HS-5 (cell line): ENCODE results near the gene DOCK3.
"Not testable (repeated sequence)": the region's sequence is repeated elsewhere in the genome, so short reads cannot be mapped to it uniquely, and the experiment has no call there.

Experiments used
- DNase-seq: peaks from one replicate; pipeline ENCODE4 v3.0.0-alpha.2; 2012; ENCODE audit warnings: low read depth

DOCK3 gene

DNA sequence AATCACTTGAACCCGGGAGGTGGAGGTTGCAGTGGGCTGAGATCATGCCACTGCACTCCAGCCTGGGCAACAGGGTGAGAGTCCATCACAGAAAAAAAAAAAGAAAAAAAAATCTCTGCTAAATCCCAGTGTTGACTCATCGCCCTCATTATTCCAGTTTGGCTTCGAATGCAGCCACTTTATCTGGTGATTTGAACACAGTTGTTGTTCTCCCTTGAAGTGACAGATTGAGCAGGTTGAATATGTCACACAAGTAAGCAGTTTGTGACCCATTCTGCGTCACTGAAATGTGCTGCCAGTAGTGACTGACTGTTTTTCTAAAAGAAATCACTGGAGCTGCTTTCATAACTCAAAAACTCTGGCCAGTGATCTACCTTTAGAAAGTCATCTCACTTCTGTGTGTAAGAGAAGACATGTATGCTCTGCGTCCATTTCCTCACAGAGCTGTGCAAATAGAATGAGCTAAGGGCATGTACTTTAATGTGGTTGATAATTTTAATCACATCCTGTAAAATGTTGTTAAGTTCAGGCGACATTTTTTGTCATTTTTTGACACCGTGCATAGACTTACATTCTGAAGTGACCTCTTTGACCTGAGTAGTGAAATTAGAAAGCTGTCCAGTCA is 12.5 kb downstream of the DOCK3 start:
- no peak for DNase-seq

DNA sequence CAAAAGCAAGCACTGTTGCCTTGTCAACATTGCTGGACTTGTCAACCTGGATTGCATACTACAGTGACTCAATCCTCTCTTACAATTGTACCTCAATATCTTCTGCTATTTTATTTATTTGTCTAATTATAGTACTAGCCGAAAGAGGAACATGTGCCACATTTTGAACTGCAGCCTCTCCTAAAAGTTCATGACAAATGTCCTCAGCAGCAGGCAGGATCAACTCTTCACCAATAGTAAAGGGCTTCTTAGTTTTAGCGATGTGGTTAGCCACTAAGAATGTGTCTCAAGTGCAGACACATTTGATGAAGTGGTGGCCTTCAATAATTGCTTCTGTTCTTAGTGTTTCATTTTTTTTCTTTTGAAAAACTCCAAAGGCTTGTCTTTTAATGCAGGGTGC is 13.2 kb downstream of the DOCK3 start:
- DNase-seq = no peak

DNA sequence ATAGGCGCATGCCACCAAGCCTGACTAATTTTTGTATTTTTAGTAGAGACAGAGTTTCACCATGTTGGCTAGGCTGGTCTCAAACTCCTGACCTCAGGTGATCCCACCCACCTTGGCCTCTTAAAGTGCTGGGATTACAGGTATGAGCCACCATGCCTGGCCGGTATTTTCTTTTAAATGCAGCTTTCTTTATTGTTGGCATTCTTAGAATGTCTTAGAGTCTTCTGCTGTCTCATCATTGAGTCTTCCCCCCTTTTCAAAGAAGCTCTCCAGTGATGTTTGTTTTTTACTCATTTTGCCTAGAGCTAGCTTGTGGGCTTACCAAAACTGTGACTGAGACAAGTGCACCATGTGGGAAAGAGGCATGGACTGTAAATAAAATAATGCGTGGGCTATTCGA is 13.9 kb downstream of the DOCK3 start:
- not testable (repeated sequence) for DNase-seq

DNA sequence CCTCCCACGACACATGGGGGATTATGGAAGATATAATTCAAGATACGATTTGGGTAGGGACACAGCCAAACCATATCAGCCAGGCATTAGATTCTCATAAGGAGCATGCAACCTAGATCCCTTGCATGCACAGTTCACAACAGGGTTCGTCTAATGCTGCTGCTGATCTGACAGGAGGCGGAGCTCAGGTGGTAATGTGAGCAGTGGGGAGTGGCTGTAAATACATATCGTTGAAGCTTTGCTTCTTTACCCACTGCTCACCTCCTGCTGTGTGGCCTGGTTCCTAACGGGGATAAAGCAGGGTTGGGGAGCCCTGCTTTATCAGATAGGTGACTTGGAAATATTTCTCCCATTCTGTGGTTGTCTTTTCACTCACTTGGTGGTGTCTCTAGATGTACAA is 14.8 kb downstream of the DOCK3 start:
- DNase-seq = no peak

DNA sequence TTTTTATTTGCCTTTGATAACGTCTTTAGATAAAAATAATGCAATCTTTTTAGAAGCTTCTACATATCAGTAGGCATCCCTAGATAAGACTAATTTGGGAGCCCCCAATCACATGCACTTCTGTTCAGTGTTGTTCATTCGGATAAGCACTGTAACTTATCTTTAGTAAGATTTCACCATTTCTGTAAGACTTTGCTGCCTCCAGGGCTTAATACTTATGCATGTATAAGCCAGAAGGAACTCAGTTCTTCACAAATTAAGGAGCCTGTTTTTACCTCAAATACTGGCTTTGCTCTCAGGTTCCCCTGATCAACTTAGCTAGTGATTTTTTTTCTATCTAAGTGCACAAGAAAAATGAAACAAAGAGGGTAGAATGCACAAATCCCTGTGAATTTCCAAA is 20.3 kb downstream of the DOCK3 start:
- DNase-seq = no peak

DNA sequence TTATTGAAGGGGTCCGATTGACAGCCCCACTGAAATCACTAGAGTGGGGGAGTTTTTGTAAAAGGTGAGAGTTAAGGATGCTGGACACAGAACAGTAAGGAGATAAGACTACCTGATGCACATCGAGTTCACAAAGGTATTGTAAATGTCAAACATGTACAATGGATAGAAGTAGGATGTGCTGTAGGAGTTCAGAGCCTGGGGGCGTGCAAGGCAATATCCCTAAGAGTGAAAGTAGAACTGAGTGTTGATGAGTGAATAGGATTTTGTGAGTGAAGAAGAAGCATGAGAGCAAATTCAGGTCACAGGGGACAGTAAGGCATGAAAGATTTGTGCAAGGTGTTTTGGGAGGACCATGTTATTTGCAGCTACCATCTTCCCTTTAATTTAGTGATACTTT is 21.5 kb downstream of the DOCK3 start:
- DNase-seq = no peak

DNA sequence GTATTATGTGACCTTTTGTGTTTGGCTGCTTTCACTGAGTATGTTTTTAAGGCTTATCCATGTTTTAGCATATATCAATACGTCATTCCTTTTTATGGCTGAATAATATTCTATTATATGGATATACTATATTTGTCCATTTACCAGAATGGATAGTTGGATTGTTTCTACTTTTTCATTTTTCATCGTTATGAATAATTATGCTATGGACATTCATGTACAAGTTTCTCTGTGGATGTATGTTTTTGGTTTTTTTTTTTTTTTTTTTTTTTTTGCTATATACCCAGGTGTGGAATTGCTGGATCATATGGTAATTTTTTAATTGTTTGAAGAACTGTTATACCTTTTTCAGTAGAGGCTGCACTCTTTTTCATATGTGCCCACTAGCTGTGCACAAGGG is 23.5 kb downstream of the DOCK3 start:
- DNase-seq = no peak

DNA sequence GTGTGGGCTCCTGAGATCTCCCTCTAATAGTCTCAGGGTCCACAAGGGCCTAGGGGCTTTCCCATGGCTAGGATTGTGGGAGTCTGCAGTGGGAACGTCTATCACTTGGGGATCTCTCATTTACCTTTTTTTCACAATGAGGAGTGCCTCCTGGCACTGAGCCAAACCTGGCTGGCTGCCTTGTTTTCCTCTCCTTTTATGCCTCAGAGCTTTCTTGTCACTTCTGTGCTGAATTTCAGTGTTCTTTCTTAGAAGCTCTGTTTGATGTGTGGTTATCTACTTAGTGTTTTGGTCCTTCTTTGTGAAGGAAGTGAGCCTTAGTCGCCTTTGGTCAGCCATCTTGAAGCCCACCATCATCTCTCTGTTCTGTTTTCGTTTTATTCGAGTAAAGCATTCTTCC is 33.9 kb downstream of the DOCK3 start:
- no peak for DNase-seq

DNA sequence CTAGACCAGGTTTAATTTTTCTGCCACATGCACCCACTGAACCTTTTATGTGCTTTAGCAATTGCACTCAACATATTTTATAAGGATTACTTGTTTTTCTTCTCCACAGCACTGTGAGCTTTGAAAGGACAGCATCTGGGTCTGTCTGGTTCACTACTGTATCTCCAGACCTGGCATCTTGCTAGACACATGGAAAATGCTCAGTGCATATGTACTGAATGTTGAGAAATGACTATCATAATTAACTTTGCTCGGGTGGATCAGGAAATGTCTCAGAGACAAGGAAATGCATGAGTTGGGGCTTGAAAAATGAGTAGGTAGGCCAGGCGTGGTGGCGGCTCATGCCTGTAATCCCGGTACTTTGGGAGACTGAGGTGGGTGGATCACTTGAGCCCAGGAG is 40.2 kb downstream of the DOCK3 start:
- DNase-seq = no peak

DNA sequence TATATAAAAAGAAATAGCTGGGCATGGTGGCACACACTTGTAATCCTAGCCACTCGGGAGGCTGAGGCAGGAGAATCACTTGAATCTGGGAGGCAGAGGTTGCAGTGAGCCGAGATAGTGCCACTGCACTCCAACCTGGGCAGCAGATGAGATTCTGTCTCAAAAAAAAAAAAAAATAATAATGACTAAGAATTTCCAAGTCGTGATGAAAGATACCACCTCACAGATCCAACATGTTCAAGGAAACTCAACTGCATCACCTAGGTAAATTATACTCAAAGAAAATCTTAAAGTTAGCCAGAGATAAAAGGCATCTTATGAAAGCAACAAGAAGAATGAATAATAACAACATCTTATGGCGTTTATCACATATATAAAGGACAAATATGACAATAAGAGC is 50.1 kb downstream of the DOCK3 start:
- no peak for DNase-seq

DNA sequence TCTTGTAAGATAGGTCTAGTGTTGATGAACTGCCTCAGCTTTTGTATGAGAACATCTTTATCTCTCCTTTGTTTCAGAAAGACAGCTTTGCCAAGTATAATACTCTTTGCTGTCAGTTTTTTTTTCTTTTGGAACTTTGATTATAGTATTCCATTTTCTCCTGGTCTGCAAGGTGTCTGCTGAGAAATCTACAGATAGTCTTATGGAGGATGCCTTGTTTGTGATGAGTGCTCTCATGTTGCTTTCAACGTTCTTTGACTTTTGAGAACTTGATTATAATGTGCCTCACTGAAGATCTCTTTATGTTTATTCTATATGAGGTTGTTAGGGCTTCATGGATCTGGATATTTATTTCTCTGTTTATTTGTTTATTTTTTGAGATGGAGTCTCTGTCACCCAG is 60.3 kb downstream of the DOCK3 start:
- no peak for DNase-seq

DNA sequence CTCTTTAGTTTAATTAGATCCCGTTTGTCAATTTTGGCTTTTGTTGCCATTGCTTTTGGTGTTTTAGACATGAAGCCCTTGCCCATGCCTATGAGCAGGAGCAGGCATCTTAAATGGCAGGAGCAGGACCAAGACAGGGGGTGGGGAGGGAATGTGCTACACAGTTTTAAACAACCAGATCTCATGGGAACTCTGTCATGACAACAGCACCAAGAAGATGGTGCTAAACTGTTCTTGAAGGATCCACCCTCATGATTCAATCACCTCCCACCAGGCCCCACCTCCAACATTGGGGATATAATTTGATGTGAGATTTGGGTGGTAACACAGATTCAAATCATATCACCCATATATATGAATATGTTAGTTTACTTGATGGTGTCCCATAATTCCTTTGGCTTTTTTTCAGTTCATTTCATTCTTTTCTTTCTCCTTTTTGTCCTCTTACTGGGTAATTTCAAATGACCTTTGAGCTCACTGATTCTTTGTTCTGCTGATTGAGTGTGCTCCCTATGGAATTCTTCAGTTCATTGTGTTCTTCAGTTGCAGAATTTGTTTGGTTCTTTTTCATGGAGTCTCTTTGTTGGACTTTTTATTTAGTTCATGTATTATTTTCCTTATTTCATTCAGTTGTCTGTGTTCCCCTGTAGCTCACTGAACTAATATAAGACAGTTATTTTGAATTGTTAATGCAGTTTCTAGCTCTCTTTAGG is 62.6 kb downstream of the DOCK3 start:
- DNase-seq = no peak

DNA sequence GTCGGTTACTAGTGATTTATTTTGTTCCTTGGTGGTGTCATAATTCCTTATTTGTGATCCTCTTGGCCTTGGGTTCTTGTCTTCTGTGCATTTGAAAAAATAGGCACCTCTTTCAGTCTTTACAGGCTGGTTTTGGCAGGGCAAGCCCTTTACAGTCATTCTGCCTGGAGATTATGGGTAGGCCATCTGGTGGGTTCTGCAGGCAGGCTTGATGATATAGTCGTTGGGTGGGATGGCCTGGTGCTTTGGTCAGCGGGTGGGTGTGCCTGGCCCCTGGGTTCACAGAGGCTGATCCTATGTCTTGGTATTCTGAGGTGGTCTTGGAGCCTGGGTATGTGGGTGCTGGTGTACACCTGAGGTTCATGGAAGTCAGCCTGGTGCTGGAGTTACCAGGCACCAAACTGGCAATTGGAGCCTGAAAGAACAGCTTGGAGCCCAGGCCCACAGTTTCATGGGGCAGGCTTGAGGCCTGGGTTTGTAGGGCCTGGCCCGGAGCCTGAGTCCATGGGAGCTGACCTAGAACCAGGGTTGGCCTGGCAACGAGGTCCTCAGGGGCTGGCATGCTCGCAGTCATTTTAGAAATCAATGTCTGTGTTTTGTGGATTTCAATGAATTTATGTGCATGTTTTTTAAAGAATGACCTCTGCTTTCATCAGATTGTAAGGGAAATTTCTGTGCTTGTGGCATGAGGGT is 63.3 kb downstream of the DOCK3 start:
- no peak for DNase-seq

DNA sequence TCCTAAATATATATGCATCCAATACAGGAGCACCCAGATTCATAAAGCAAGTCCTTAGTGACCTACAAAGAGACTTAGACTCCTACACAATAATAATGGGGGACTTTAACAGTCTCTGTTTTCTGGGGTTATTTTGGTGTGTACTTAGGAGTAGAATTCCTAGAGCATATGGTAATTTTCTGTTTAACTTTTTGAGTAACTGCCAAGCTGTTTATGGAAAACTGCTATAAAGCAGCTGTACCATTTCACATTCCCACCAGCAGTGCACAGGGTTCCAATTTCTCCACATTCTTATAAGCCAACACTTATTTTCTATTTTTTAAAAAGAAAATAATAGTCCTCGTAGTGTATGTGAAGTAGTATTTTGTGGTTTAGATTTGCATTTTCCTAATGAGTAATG is 68.9 kb downstream of the DOCK3 start:
- no peak for DNase-seq

DNA sequence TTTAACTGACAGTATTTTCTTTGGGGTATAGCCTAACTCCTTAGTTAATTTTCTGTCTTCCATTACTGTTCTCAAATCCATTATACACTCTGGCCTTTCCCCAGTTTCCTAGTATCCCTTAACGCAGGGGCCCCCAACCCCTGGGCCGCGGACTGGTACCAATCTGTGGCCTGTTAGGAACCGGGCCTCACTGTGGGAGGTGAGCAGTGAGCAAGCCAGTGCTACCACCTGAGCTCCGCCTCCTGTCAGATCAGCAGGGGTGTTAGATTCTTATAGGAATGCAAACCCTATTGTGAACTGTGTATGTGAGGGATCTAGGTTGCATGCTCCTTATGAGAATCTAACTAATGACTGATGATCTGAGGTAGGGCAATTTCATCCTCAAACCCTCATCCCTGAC is 75.1 kb downstream of the DOCK3 start:
- no peak for DNase-seq

DNA sequence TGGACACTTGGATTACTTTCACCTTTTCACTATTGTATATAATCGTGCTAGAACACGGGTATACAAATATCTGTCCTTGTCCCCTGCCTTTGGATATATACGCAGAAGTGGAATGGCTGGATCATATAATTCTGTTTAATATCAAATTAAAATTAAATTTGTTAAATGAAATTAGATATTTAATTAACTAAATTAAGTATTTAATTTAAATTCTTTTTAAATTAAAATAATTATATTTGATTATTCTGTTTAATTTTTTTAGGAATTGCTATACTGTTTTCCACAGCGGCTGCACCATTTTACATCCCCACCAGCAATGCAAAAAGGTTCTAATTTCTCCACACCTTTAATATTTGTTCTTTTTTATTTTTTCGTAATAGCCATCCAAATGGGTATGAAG is 84.3 kb downstream of the DOCK3 start:
- DNase-seq = no peak

DNA sequence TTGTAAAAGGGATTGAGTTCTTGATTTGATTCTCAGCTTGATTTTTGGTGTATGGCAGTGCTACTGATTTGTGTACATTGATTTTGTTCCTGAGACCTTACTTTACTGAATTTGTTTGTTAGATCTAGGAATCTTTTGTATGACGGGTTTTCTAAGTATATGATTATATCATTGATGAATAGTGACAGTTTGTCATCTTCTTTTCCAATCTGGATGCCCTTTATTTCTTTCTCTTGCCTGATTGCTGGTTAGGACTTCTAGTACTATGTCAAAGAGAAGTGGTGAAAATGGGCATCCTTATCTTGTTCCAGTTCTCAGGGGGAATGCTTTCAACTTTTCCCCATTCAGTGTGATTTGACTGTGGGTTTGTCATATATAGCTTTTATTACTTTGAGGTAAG is 103.0 kb downstream of the DOCK3 start:
- DNase-seq = no peak

DNA sequence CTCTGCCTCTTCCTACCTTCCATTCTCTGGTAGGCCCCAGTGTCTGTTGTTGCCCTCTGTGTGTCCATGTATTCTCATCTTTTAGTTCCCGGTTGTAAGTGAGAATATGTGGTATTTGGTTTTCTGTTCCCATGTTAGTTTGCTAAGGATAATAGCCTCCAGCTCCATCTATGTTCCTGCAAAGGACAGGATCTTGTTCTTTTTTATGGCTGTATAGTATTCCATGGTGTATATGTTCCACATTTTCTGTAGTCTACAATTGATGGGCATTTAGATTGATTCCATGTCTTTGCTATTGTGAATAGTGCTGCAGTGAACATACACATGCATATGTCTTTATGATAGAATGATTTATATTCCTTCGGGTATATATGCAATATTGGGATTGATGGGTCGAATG is 107.0 kb downstream of the DOCK3 start:
- not testable (repeated sequence) for DNase-seq

DNA sequence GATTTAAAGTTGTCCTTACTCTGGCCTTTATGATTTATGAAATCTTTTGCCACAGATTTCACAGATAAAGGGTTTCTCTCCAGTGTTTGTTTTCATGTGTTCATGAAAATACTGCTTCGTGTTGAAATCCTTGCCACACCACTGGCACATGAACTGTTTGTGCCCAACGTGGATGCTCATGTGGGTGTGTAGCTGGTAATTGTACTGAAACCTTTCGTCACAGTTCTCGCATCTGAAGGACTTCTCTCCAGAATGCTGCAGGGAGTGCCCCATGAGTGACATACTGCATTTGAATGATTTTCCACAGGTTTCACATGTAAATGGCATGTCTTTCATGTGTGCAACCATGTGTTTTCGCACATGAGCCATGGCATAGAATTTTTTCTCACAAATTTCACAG is 111.9 kb downstream of the DOCK3 start:
- DNase-seq = no peak

DNA sequence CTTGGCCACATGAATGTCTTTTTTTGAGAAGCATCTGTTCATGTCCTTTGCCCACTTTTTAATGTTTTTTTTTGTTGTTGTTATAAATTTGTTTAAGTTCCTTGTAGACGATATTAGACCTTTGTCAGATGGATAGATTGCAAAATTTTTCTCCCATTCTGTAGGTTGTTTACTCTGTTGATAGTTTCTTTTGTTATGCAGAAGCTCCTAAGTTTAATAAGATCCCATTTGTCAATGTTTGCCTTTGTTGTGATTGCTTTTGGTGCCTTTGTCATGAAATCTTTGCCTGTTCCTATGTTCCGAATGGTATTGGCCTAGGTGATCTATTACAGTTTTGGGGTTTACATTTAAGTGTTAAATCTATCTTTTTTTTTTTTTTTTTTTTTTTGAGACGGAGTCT is 116.2 kb downstream of the DOCK3 start:
- DNase-seq = not testable (repeated sequence)

DNA sequence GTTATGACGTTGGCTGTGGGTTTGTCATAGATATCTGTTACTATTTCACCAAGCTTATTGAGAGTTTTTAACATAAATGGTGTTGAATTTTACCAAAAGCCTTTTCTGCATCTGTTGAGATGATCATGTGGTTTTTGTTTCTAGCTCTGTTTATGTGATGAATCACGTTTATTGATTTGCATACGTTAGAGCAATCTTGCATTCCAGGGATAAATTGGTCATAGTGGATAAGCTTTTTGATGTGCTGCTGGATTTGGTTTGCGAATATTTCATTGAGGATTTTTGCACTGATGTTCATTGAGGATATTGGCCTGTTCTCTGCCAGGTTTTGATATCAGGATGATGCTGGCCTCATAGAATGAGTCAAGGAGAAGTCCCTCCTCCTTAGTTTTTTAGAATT is 117.8 kb downstream of the DOCK3 start:
- no peak for DNase-seq

DNA sequence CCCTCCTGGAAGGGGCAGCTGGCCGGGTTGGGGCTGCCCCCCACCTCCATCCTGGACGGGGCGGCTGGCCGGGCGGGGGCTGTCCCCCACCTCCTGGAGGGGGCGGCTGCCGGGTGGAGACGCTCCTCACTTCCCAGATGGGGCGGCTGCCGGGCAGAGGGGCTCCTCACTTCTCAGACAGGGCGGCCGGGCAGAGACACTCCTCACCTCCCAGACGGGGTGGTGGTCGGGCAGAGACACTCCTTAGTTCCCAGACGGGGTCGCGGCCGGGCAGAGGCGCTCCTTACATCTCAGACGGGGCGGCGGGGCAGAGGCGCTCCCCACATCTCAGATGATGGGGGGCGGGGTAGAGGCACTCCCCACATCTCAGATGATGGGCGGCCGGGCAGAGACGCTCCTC is 129.1 kb downstream of the DOCK3 start:
- not testable (repeated sequence) for DNase-seq

DNA sequence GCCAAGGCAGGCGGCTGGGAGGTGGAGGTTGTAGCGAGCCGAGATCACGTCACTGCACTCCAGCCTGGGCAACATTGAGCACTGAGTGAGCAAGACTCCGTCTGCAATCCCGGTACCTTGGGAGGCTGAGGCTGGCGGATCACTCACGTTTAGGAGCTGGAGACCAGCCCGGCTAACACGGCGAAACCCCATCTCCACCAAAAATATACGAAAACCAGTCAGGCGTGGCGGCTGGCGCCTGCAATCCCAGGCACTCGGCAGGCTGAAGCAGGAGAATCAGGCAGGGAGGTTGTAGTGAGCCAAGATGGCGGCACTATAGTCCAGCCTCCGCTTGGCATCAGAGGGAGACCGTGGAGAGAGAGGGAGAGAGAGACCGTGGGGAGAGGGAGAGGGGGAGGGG is 129.6 kb downstream of the DOCK3 start:
- not testable (repeated sequence) for DNase-seq

DNA sequence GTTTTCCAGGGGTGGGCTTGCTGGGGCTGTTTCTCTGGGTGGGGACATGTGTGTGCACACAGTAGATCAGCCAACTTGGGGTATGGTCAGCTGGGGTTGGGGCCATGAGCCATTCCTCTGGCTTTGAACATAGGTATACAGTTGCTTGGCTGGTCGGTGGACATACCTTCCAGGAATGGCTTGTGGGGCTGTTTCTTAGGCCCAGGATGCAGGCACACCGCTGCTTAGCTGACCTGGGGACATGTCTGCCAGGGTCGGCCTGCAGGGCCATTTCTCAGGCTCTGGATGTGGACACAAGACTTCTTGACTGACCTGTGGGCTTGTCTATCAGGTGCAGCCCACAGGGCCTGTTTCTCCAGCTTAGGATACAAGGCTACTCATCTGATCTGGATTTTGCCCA is 130.6 kb downstream of the DOCK3 start:
- no peak for DNase-seq
